Smooth muscle cell (in vitro differentiated cells): ENCODE results near the gene DOK6. TPM values are rescaled to one million over a fixed set of nuclear protein-coding genes. Genes with fewer than 3 reads are reported as not detected.
A peak's percentile ranks its signal among the peaks of the same experiment; 100 is the strongest.
"Not testable (repeated sequence)": the region's sequence is repeated elsewhere in the genome, so short reads cannot be mapped to it uniquely, and the experiment has no call there.

Source experiments
- DNase-seq: peaks from one replicate; lab custom pipeline; 2025; ENCODE audit not compliant: unreplicated experiment; lab: John Stamatoyannopoulos, UW
- H2AFZ ChIP-seq: fragments of 200-600 bp; sonication (generic); 2 replicates; pipeline ENCODE4 v1.6.0; 2016; ENCODE audit warnings: antibody characterized with exemption, low read depth, mild to moderate bottlenecking
- H3F3A ChIP-seq: fragments of 200-600 bp; sonication (generic); 2 replicates; pipeline ENCODE4 v1.6.0; 2017; ENCODE audit warnings: antibody characterized with exemption, low read depth
- H3K27ac ChIP-seq: fragments of 200-600 bp; sonication (generic); 2 replicates; pipeline ENCODE4 v1.5.1; 2016; ENCODE audit warnings: low read depth, mild to moderate bottlenecking
- H3K27me3 ChIP-seq: fragments of 200-600 bp; sonication (generic); 2 replicates; pipeline ENCODE4 v1.6.1; 2016; ENCODE audit warnings: low read depth, mild to moderate bottlenecking
- H3K36me3 ChIP-seq: fragments of 200-600 bp; sonication (generic); 2 replicates; pipeline ENCODE4 v1.5.1; 2016; ENCODE audit warnings: low read depth
- H3K4me1 ChIP-seq: fragments of 200-600 bp; sonication (generic); 2 replicates; pipeline ENCODE4 v1.5.1; 2016; ENCODE audit warnings: low read depth
- H3K4me2 ChIP-seq: fragments of 200-600 bp; sonication (generic); 2 replicates; pipeline ENCODE4 v1.6.0; 2016; ENCODE audit warnings: mild to moderate bottlenecking
- H3K4me3 ChIP-seq: fragments of 200-600 bp; sonication (generic); 2 replicates; pipeline ENCODE4 v1.5.1; 2016; ENCODE audit warnings: mild to moderate bottlenecking
- H3K79me2 ChIP-seq: fragments of 200-600 bp; sonication (generic); 2 replicates; pipeline ENCODE4 v1.6.0; 2016; ENCODE audit warnings: low read depth, mild to moderate bottlenecking
- H3K9ac ChIP-seq: fragments of 200-600 bp; sonication (generic); 2 replicates; pipeline ENCODE4 v1.6.0; 2016; ENCODE audit warnings: low read depth
- H3K9me3 ChIP-seq: fragments of 200-600 bp; sonication (generic); replicated peaks from 2 replicates; pipeline ENCODE4 v1.5.1; 2016; ENCODE audit warnings: low read depth
- H4K20me1 ChIP-seq: fragments of 200-600 bp; sonication (generic); 2 replicates; pipeline ENCODE4 v1.6.0; 2016; ENCODE audit warnings: low read depth
- WGBS: methylation state at CpG from one replicate; pipeline ENCODE4 v1.1.7; 2016; ENCODE audit warnings: low lambda C conversion rate; 5-methylcytosine and 5-hydroxymethylcytosine counted together
- polyA plus RNA-seq: library from polyadenylated mRNA; unstranded; fragments of >200 nt; fragmentation: Nextera tagmentation; extraction: Ambion mirVana; gene quantifications from 2 replicates; pipeline ENCODE4 v1.2.1, GENCODE V29; 2016
- total RNA-seq: library from RNA; depleted of rRNA; stranded (reverse); fragments of >200 nt; gene quantifications from 2 replicates; pipeline ENCODE4 v1.2.3, GENCODE V29; 2014
- TF ChIP-seq, protein P1 (sequence below): fragments of 200-600 bp; sonication (generic); IDR thresholded peaks from 2 replicates; pipeline ENCODE4 v1.5.1; 2017; ENCODE audit warnings: borderline replicate concordance, mild to moderate bottlenecking, antibody characterized with exemption; ENCODE audit not compliant: insufficient read depth, poor library complexity, severe bottlenecking

DOK6 gene
- total and polyA plus RNA-seq, 2 experiments from 2014 or later = 7.2 to 21.4 TPM

DNA sequence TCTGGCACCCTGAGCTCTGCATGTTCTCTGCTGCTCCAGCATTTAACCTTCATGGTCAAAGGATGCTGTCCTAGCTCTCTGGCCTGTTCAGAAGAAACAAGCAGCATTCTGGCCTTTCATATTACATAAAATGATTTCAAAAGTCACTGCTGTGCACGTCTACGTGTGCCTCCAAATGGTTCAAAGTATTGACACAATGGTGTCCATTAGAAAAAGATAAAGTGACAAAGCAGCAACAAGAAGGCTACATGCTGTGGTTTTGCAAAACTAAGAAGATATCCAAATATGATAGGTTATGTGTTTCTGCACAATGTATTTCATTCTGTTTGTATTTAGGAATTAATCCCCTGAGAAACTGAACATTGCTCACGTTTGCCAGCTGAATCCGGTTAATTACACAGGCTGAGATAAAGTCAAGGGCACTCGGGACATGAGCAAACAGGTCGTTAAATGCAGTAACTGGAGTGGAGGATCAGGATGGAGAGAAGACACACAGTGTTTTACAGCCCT, 258.5 kb downstream of the DOK6 start:
- no peaks in the 10 kb centered on the region for H3K27me3 ChIP-seq
- WGBS = 31% methylated on average over 6 of the region's 6 CpGs
- H3K4me2 ChIP-seq = no peak overlapping the region
- no peak for DNase-seq
- H3K36me3 ChIP-seq = no peaks in the 10 kb centered on the region
- H3K4me3 ChIP-seq = no peak overlapping the region
- H3K9ac ChIP-seq = no peak overlapping the region
- TF ChIP-seq, protein P1, sequence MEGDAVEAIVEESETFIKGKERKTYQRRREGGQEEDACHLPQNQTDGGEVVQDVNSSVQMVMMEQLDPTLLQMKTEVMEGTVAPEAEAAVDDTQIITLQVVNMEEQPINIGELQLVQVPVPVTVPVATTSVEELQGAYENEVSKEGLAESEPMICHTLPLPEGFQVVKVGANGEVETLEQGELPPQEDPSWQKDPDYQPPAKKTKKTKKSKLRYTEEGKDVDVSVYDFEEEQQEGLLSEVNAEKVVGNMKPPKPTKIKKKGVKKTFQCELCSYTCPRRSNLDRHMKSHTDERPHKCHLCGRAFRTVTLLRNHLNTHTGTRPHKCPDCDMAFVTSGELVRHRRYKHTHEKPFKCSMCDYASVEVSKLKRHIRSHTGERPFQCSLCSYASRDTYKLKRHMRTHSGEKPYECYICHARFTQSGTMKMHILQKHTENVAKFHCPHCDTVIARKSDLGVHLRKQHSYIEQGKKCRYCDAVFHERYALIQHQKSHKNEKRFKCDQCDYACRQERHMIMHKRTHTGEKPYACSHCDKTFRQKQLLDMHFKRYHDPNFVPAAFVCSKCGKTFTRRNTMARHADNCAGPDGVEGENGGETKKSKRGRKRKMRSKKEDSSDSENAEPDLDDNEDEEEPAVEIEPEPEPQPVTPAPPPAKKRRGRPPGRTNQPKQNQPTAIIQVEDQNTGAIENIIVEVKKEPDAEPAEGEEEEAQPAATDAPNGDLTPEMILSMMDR = no peak
- H3F3A ChIP-seq = no peaks in the 10 kb centered on the region
- H3K9me3 ChIP-seq = no peaks in the 10 kb centered on the region
- no peaks in the 10 kb centered on the region for H3K4me1 ChIP-seq
- H3K79me2 ChIP-seq = no peaks in the 10 kb centered on the region
- no peak overlapping the region for H2AFZ ChIP-seq
- no peaks in the 10 kb centered on the region for H4K20me1 ChIP-seq
- H3K27ac ChIP-seq = no peak overlapping the region

DNA sequence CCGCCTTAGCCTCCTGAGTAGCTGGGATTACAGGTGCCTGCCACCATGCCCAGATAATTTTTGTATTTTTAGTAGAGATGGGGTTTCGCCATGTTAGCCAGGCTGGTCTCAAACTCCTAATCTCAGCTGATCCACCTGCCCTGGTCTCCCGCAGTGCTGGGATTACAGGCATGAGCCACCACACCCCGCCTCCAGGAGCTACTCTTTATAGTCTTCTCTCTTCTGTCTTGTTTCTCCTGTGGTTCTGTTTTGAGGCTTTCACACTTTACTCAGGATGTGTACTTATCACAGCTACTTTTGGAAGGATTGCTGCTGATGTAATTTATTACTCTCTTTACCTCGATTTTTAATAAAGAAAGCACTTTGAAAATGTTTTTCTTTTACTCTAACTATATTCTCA, 261.4 kb downstream of the DOK6 start:
- not testable (repeated sequence) for H3K9ac ChIP-seq, H2AFZ ChIP-seq, H3K27ac ChIP-seq, H3K4me2 ChIP-seq, H3F3A ChIP-seq, H3K9me3 ChIP-seq, H4K20me1 ChIP-seq, H3K79me2 ChIP-seq, H3K27me3 ChIP-seq, DNase-seq, H3K4me1 ChIP-seq, H3K4me3 ChIP-seq, H3K36me3 ChIP-seq
- 95% methylated on average over 5 of the region's 5 CpGs for WGBS

DNA sequence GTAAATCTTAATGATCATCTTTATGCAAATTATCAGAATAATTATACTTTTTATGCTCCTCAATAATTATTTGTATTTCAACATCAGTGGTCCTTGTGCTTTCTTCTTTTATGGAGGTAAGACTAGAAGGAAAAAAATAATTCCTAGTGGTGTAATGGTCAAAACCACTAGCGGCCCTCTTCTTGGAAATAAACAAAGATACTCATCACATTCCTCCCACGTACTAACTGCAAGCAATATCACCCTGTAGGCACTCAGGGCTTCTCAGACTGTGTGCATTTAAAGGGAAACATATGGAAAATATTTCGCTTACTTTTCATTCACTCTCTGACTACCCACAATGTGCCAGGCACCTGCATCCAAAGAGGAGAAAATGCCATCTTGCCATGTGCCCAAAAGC, 263.7 kb downstream of the DOK6 start:
- H3K36me3 ChIP-seq = no peaks in the 10 kb centered on the region

DNA sequence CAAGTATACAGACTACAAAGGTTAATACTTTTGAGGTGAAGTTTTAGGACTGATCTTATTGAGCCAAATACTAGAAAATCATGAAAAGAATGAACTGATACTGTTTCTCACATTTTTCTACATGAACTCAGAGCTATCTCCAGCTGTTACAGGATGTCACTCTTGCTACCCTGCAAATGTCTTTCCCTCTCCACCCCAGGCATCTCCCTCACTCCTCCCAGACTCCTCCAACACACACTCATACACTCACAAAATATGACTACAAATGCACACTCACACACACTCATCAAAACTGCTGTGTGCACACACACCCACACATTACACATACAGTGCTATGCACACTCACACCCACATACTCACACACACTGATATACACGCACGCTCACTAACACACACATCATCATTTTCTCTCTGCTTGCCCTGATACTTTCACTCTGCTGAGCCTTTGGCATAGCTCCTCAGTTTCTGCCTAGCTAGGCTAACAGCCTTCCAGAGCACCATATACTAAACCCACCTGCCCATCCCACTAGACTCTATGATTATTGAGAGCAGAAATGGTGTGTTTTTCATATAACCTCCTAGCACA, 273.7 kb downstream of the DOK6 start:
- Histone ChIP-seq H3K27me3 (no peaks in the 10 kb centered on the region), H2AFZ (no peak overlapping the region), H3F3A (no peaks in the 10 kb centered on the region), H3K36me3 (no peaks in the 10 kb centered on the region), H3K9me3 (no peaks in the 10 kb centered on the region), H3K9ac (no peak overlapping the region), H3K4me1 (peaks cover 16% of the 10 kb centered on the region), H3K4me3 (no peak overlapping the region), H3K27ac (no peak overlapping the region), H4K20me1 (no peaks in the 10 kb centered on the region), H3K79me2 (no peaks in the 10 kb centered on the region), H3K4me2 (peak overlapping the region; percentile 2)
- WGBS = 86% methylated on average over 2 of the region's 2 CpGs
- no peak for DNase-seq
- TF ChIP-seq, protein P1 = no peak

More for the DNA sequence above, 263.7 kb downstream of the DOK6 start:
- no peak overlapping the region for H3K9ac ChIP-seq
- DNase-seq = no peak
- 23% methylated on average over 3 of the region's 3 CpGs for WGBS
- H3K9me3 ChIP-seq = no peaks in the 10 kb centered on the region
- no peak overlapping the region for H2AFZ ChIP-seq
- no peaks in the 10 kb centered on the region for H3K27me3 ChIP-seq
- no peak overlapping the region for H3K4me3 ChIP-seq
- H3K27ac ChIP-seq = no peak overlapping the region
- no peaks in the 10 kb centered on the region for H3F3A ChIP-seq
- H3K4me2 ChIP-seq = no peak overlapping the region
- H4K20me1 ChIP-seq = no peaks in the 10 kb centered on the region
- no peaks in the 10 kb centered on the region for H3K79me2 ChIP-seq
- H3K4me1 ChIP-seq = no peaks in the 10 kb centered on the region
- TF ChIP-seq, protein P1 = no peak
